Osteoblast (primary cell): ENCODE measurements around the gene ANGPTL2. TPM values are rescaled to one million over a fixed set of nuclear protein-coding genes. Genes with fewer than 3 reads are reported as not detected.
"Not testable (repeated sequence)": the region's sequence is repeated elsewhere in the genome, so short reads cannot be mapped to it uniquely, and the experiment has no call there.

Source experiments
- DNase-seq: peaks from one replicate; pipeline ENCODE4 v3.0.0; 2011; ENCODE audit warnings: low spot score, mixed read lengths; ENCODE audit not compliant: insufficient read length; ENCODE audit errors: missing footprints
- H2AFZ ChIP-seq: 2 replicates; pipeline ENCODE4 v1.6.0; 2011; ENCODE audit warnings: mild to moderate bottlenecking, low read length
- H3K27ac ChIP-seq: 2 replicates; pipeline ENCODE4 v1.5.1; 2011; ENCODE audit warnings: mild to moderate bottlenecking, low read depth, low read length, moderate library complexity
- H3K27me3 ChIP-seq: 2 replicates; pipeline ENCODE4 v1.6.0; 2012; ENCODE audit warnings: mild to moderate bottlenecking, control low read depth, inconsistent platforms, low read length, moderate library complexity; ENCODE audit not compliant: insufficient read depth
- H3K36me3 ChIP-seq: 2 replicates; pipeline ENCODE4 v1.5.1; 2011; ENCODE audit warnings: mild to moderate bottlenecking, low read length, control low read depth, moderate library complexity; ENCODE audit not compliant: insufficient read depth
- H3K4me1 ChIP-seq: 2 replicates; pipeline ENCODE4 v1.5.1; 2011; ENCODE audit warnings: mild to moderate bottlenecking, low read length, control low read depth, moderate library complexity; ENCODE audit not compliant: insufficient read depth
- H3K4me2 ChIP-seq: 2 replicates; pipeline ENCODE4 v1.6.0; 2011; ENCODE audit warnings: mild to moderate bottlenecking, low read length; ENCODE audit not compliant: insufficient read depth
- H3K4me3 ChIP-seq: fragments of 200-600 bp; sonication (generic); 3 replicates; pipeline ENCODE4 v1.5.1; 2012; ENCODE audit warnings: mild to moderate bottlenecking, low read length, inconsistent platforms; ENCODE audit not compliant: insufficient read depth
- H3K79me2 ChIP-seq: 2 replicates; pipeline ENCODE4 v1.6.0; 2012; ENCODE audit warnings: mild to moderate bottlenecking, low read length, control low read depth, inconsistent platforms; ENCODE audit not compliant: insufficient read depth
- H3K9me3 ChIP-seq: 2 replicates; pipeline ENCODE4 v1.5.1; 2011; ENCODE audit warnings: low read depth, low read length, control low read depth
- H4K20me1 ChIP-seq: 2 replicates; pipeline ENCODE4 v1.6.0; 2012; ENCODE audit warnings: mild to moderate bottlenecking, low read length, control low read depth; ENCODE audit not compliant: insufficient read depth
- CTCF ChIP-seq: IDR thresholded peaks from 2 replicates; pipeline ENCODE4 v1.5.1; 2011; ENCODE audit warnings: mild to moderate bottlenecking, low read depth, low read length, moderate library complexity; ENCODE audit errors: extremely low read depth
- total RNA-seq: library from RNA; depleted of rRNA; stranded (reverse); fragments of >200 nt; gene quantifications from 2 replicates; pipeline ENCODE4 v1.2.3, GENCODE V29; 2012

Gene ANGPTL2
- 39.8 and 72.5 TPM in 2 replicates for total RNA-seq

GRCh38 chr9:127122176-127123063 is at the start of gene ANGPTL2:
Gene ANGPTL2, minus strand, starts transcription at chr9:127122635. Its CDS starts 13,904 bp downstream, at chr9:127108731.
- Histone ChIP-seq H3K36me3 (no peaks in the 10 kb centered on the region), H3K79me2 (no peaks in the 10 kb centered on the region), H3K27me3 (no peaks in the 10 kb centered on the region), H3K4me3 (peak within 1 kb of the TSS; percentile 70), H3K4me2 (peak within 1 kb of the TSS; percentile 91), H4K20me1 (peaks cover 22% of the 10 kb centered on the region), H3K27ac (peak within 1 kb of the TSS; percentile 87), H2AFZ (peak within 1 kb of the TSS; percentile 89), H3K4me1 (peaks cover 27% of the 10 kb centered on the region), H3K9me3 (no peaks in the 10 kb centered on the region)
- peak; percentile 97 for DNase-seq
- TF ChIP-seq CTCF: no peak

GRCh38 chr9:127171348-127171747 is 48.9 kb upstream of the ANGPTL2 start:
- H3K79me2 ChIP-seq, H3K9me3 ChIP-seq: not testable (repeated sequence)

GRCh38 chr9:127170652-127171051 is 48.2 kb upstream of the ANGPTL2 start:
- H3K4me1 ChIP-seq: peaks cover 6% of the 10 kb centered on the region
- no peaks in the 10 kb centered on the region for H4K20me1 ChIP-seq
- H3K9me3 ChIP-seq: no peaks in the 10 kb centered on the region
- H3K4me2 ChIP-seq: no peak overlapping the region
- no peaks in the 10 kb centered on the region for H3K36me3 ChIP-seq
- no peaks in the 10 kb centered on the region for H3K27me3 ChIP-seq
- no peak overlapping the region for H3K4me3 ChIP-seq
- no peak for TF ChIP-seq CTCF
- peak; percentile 65 for DNase-seq
- H3K79me2 ChIP-seq: no peaks in the 10 kb centered on the region
- H2AFZ ChIP-seq: no peak overlapping the region
- no peak overlapping the region for H3K27ac ChIP-seq

More at GRCh38 chr9:127171348-127171747, 48.9 kb upstream of the ANGPTL2 start:
- not testable (repeated sequence) for H3K36me3 ChIP-seq, H3K4me1 ChIP-seq, DNase-seq, H3K4me2 ChIP-seq, H3K4me3 ChIP-seq, H4K20me1 ChIP-seq, H2AFZ ChIP-seq, H3K27ac ChIP-seq, H3K27me3 ChIP-seq

GRCh38 chr9:127170103-127170502 is 47.7 kb upstream of the ANGPTL2 start:
- DNase-seq: no peak
- H3K4me2 ChIP-seq: no peak overlapping the region

More at GRCh38 chr9:127170103-127170502, 47.7 kb upstream of the ANGPTL2 start:
- H3K27ac ChIP-seq: no peak overlapping the region
- no peaks in the 10 kb centered on the region for H3K36me3 ChIP-seq
- no peaks in the 10 kb centered on the region for H3K9me3 ChIP-seq
- TF ChIP-seq CTCF: no peak
- H3K79me2 ChIP-seq: no peaks in the 10 kb centered on the region
- no peaks in the 10 kb centered on the region for H3K27me3 ChIP-seq
- no peaks in the 10 kb centered on the region for H4K20me1 ChIP-seq
- no peak overlapping the region for H2AFZ ChIP-seq
- H3K4me3 ChIP-seq: no peak overlapping the region
- H3K4me1 ChIP-seq: peaks cover 6% of the 10 kb centered on the region
